ENCODE data around the gene PDSS2. TPM values are rescaled to one million over a fixed set of nuclear protein-coding genes. Genes with fewer than 3 reads are reported as not detected.

PDSS2 gene
- polyA plus RNA-seq, 1 of the 3 experiments (the other 2 are of a cell fraction) = 5.6 TPM

DNA sequence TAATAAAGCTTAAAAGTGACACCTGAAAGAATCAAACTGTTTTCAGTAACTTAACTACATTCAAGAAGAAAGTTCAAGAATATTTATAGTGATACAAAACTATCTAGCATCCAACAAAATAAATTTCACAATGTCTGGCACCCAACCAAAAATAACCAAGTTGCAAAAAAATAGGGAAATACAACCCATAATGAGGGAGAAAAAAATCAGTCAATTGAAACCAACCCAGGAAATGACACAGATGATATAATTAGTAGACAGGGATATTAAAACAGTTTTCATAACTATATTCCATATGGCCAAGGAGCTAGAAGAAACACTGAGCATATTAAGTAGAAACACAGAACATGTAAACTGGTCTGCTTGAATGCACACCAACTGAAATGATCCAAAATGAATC lies 223.9 kb downstream of the PDSS2 start (continued):
- TF ChIP-seq FOXJ3 (CRISPR knock-in tag; IDR thresholded peaks at IDR 0.05) (no peak), RCOR1 (IDR thresholded peaks at IDR 0.05; ENCODE audit: low read length) (no peak), NRF1 (IDR thresholded peaks at IDR 0.05; ENCODE audit: low read depth, low read length) (no peak), CHD2 (IDR thresholded peaks at IDR 0.05; ENCODE audit: low read length, partially characterized antibody) (no peak), FOSL2 (IDR thresholded peaks at IDR 0.05; ENCODE audit: borderline replicate concordance, low read depth) (no peak)

DNA sequence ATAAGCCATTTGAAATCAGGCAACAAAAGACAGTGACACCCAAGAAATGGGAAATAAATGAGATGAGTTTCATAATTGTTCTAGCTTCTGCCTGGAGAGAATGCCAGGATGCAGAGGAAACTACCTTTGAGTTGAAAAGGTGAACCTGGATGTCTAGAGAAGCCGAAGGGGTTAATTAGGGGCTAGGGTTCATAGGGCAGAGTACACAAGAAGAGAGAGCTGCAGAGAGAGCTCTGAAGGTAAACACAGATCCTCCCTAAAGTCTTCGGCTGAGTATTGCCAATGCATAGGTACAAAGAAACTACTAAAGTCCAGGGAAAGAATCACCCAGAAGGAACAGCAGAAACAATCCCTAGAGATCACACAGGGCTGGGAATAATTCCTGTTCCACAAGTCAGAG lies 224.4 kb downstream of the PDSS2 start:
- no peak overlapping the region for H3K9ac ChIP-seq
- H3K27ac ChIP-seq (ENCODE audit: low read depth in 2 of 2, low read length in 1 of 2) = no peak overlapping the region
- no peaks in the 10 kb centered on the region for H3K9me3 ChIP-seq
- no peak overlapping the region for H3K4me2 ChIP-seq
- TF ChIP-seq, protein P1, sequence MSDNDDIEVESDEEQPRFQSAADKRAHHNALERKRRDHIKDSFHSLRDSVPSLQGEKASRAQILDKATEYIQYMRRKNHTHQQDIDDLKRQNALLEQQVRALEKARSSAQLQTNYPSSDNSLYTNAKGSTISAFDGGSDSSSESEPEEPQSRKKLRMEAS (IDR thresholded peaks at IDR 0.05; ENCODE audit: low read depth) = no peak
- no peak for TF ChIP-seq FOXM1 (IDR thresholded peaks at IDR 0.05; ENCODE audit: low read depth)
- H2AFZ ChIP-seq (ENCODE audit: low read depth) = no peak overlapping the region
- H3K4me3 ChIP-seq (ENCODE audit: low read depth in 2 of 2, low read length in 1 of 2) = no peak overlapping the region
- peaks cover 7% of the 10 kb centered on the region for H3F3A ChIP-seq (replicated peaks; ENCODE audit: insufficient read depth)
- ChIA-PET CTCF (interaction anchor here (0.8 kb wide), 1 partner anchor 23 kb away, joined by 3 read pairs; no protein-coding TSS in a partner anchor), POLR2A (no interaction called here)
- no peaks in the 10 kb centered on the region for H3K27me3 ChIP-seq (ENCODE audit: insufficient read depth)
- no peaks in the 10 kb centered on the region for H3K9me2 ChIP-seq
- no peaks in the 10 kb centered on the region for H4K20me1 ChIP-seq (ENCODE audit: insufficient read depth)
- H3K36me3 ChIP-seq (replicated peaks in 1 of 2; ENCODE audit: control insufficient read depth in 1 of 2, insufficient read depth in 2 of 2, low read length in 1 of 2) = peaks cover 0 to 9% of the 10 kb centered on the region in 2 experiments
- no peaks in the 10 kb centered on the region for H3K4me1 ChIP-seq (ENCODE audit: control insufficient read depth in 1 of 2, insufficient read depth in 2 of 2, low read depth in 1 of 2, low read length in 1 of 2)
- 85% methylated on average over 2 of the region's 2 CpGs for WGBS (ENCODE audit: low lambda C conversion rate)
- H3K79me2 ChIP-seq (ENCODE audit: insufficient read depth) = no peaks in the 10 kb centered on the region
- DNase-seq = no peak

DNA sequence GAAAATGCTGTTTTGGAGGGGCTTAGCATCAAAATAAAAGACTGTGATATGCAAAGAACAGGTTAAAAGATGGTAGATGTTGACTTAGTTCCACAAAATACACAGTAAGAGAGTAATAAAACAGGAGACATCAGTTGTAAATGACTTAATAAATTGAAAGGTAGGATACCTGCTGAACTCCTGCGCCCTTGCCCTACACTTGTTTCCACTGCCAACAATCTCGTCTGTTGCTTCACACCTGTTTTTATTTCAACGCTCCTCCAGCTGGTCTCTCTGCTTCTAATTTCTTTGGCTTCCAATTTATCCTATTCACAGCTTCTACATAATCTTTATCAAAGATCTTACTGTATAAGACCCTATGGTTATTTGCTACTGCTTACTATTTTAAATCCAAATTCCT lies 228.1 kb downstream of the PDSS2 start:
- no peak overlapping the region for H3K4me2 ChIP-seq
- CTCF ChIA-PET = no interaction called here
- POLR2A ChIA-PET = no interaction called here
- TF ChIP-seq, protein P2, sequence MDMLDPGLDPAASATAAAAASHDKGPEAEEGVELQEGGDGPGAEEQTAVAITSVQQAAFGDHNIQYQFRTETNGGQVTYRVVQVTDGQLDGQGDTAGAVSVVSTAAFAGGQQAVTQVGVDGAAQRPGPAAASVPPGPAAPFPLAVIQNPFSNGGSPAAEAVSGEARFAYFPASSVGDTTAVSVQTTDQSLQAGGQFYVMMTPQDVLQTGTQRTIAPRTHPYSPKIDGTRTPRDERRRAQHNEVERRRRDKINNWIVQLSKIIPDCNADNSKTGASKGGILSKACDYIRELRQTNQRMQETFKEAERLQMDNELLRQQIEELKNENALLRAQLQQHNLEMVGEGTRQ (IDR thresholded peaks at IDR 0.05; ENCODE audit: borderline replicate concordance, low read depth, low read length) = no peak
- TF ChIP-seq GABPA (IDR thresholded peaks at IDR 0.05; ENCODE audit: low read depth) = no peak
- TF ChIP-seq MEF2A (IDR thresholded peaks at IDR 0.05; ENCODE audit: borderline replicate concordance, low read depth) = no peak
- TF ChIP-seq MXI1 (IDR thresholded peaks at IDR 0.05; ENCODE audit: low read depth, low read length) = no peak
- TF ChIP-seq EZH2phosphoT487 (IDR thresholded peaks at IDR 0.05; ENCODE audit: borderline replicate concordance, low read depth) = no peak
- TF ChIP-seq, protein P3, sequence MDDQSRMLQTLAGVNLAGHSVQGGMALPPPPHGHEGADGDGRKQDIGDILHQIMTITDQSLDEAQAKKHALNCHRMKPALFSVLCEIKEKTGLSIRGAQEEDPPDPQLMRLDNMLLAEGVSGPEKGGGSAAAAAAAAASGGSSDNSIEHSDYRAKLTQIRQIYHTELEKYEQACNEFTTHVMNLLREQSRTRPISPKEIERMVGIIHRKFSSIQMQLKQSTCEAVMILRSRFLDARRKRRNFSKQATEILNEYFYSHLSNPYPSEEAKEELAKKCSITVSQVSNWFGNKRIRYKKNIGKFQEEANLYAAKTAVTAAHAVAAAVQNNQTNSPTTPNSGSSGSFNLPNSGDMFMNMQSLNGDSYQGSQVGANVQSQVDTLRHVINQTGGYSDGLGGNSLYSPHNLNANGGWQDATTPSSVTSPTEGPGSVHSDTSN (IDR thresholded peaks at IDR 0.05) = no peak
- TF ChIP-seq, protein P4, sequence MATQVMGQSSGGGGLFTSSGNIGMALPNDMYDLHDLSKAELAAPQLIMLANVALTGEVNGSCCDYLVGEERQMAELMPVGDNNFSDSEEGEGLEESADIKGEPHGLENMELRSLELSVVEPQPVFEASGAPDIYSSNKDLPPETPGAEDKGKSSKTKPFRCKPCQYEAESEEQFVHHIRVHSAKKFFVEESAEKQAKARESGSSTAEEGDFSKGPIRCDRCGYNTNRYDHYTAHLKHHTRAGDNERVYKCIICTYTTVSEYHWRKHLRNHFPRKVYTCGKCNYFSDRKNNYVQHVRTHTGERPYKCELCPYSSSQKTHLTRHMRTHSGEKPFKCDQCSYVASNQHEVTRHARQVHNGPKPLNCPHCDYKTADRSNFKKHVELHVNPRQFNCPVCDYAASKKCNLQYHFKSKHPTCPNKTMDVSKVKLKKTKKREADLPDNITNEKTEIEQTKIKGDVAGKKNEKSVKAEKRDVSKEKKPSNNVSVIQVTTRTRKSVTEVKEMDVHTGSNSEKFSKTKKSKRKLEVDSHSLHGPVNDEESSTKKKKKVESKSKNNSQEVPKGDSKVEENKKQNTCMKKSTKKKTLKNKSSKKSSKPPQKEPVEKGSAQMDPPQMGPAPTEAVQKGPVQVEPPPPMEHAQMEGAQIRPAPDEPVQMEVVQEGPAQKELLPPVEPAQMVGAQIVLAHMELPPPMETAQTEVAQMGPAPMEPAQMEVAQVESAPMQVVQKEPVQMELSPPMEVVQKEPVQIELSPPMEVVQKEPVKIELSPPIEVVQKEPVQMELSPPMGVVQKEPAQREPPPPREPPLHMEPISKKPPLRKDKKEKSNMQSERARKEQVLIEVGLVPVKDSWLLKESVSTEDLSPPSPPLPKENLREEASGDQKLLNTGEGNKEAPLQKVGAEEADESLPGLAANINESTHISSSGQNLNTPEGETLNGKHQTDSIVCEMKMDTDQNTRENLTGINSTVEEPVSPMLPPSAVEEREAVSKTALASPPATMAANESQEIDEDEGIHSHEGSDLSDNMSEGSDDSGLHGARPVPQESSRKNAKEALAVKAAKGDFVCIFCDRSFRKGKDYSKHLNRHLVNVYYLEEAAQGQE (IDR thresholded peaks at IDR 0.05; ENCODE audit: low read depth, low read length) = no peak
- no peak for TF ChIP-seq ELF1 (IDR thresholded peaks at IDR 0.05)
- TF ChIP-seq, protein P5, sequence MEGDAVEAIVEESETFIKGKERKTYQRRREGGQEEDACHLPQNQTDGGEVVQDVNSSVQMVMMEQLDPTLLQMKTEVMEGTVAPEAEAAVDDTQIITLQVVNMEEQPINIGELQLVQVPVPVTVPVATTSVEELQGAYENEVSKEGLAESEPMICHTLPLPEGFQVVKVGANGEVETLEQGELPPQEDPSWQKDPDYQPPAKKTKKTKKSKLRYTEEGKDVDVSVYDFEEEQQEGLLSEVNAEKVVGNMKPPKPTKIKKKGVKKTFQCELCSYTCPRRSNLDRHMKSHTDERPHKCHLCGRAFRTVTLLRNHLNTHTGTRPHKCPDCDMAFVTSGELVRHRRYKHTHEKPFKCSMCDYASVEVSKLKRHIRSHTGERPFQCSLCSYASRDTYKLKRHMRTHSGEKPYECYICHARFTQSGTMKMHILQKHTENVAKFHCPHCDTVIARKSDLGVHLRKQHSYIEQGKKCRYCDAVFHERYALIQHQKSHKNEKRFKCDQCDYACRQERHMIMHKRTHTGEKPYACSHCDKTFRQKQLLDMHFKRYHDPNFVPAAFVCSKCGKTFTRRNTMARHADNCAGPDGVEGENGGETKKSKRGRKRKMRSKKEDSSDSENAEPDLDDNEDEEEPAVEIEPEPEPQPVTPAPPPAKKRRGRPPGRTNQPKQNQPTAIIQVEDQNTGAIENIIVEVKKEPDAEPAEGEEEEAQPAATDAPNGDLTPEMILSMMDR (IDR thresholded peaks at IDR 0.05) = no peak
- TF ChIP-seq NFIC (IDR thresholded peaks at IDR 0.05; ENCODE audit: borderline replicate concordance) = no peak
- TF ChIP-seq RFX5 (IDR thresholded peaks at IDR 0.05; ENCODE audit: low read length) = no peak
- TF ChIP-seq SMC3 (IDR thresholded peaks at IDR 0.05; ENCODE audit: low read depth, low read length) = no peak
- no peak for TF ChIP-seq RCOR1 (IDR thresholded peaks at IDR 0.05; ENCODE audit: low read length)
- TF ChIP-seq GATA2 (CRISPR knock-in tag; IDR thresholded peaks at IDR 0.05) = no peak

More for the DNA sequence above, 228.1 kb downstream of the PDSS2 start:
- H3K27me3 ChIP-seq (ENCODE audit: insufficient read depth) = no peaks in the 10 kb centered on the region
- no peak for DNase-seq
- 95% methylated on average over 3 of the region's 3 CpGs for WGBS (ENCODE audit: low lambda C conversion rate)
- H3F3A ChIP-seq (replicated peaks; ENCODE audit: insufficient read depth) = no peaks in the 10 kb centered on the region
- H4K20me1 ChIP-seq (ENCODE audit: insufficient read depth) = no peaks in the 10 kb centered on the region
- H3K9me2 ChIP-seq = no peaks in the 10 kb centered on the region
- H3K36me3 ChIP-seq (replicated peaks in 1 of 2; ENCODE audit: control insufficient read depth in 1 of 2, insufficient read depth in 2 of 2, low read length in 1 of 2) = no peaks in the 10 kb centered on the region
- H2AFZ ChIP-seq (ENCODE audit: low read depth) = no peak overlapping the region
- H3K9ac ChIP-seq = no peak overlapping the region
- no peak overlapping the region for H3K27ac ChIP-seq (ENCODE audit: low read depth in 2 of 2, low read length in 1 of 2)
- H3K4me3 ChIP-seq (ENCODE audit: low read depth in 2 of 2, low read length in 1 of 2) = no peak overlapping the region
- no peaks in the 10 kb centered on the region for H3K4me1 ChIP-seq (ENCODE audit: control insufficient read depth in 1 of 2, insufficient read depth in 2 of 2, low read depth in 1 of 2, low read length in 1 of 2)
- H3K9me3 ChIP-seq = no peaks in the 10 kb centered on the region
- no peaks in the 10 kb centered on the region for H3K79me2 ChIP-seq (ENCODE audit: insufficient read depth)
